Erythroblast (primary cell): ENCODE results near the gene KRTAP10-7.

ENCODE experiments used
- GATA1 ChIP-seq: IDR thresholded peaks from 2 replicates; pipeline ENCODE4 v1.6.1; 2011; ENCODE audit warnings: low read depth, mild to moderate bottlenecking, control low read depth, low read length, moderate library complexity
- POLR2A ChIP-seq: IDR thresholded peaks from 2 replicates; pipeline ENCODE4 v1.6.1; 2011; ENCODE audit warnings: mild to moderate bottlenecking, low read length

DNA sequence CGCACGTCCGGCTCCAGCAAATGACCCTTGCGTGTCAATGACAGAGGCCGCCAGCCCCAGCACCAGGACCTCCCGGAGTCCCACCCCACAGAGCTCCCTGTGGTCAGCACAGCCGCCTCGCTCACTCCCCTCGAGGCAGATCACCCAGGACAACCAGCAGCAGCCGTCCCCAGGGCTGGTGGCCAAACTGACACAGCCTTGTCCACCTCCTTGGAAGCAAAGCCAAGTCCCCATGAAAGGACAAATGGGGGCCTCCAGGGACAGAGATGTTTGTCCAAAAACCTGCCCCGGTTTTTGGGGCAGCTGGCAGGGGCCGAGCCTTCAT lies 38.9 kb downstream of the KRTAP10-7 start:
- TF ChIP-seq POLR2A (no peak), GATA1 (no peak)
